Hair follicle dermal papilla cell (primary cell): ENCODE measurements around the gene RIOK1. TPM values are rescaled to one million over a fixed set of nuclear protein-coding genes. Genes with fewer than 3 reads are reported as not detected.

Experiments
- total RNA-seq: library from RNA; depleted of rRNA; stranded (reverse); fragments of >200 nt; gene quantifications from 2 replicates; pipeline ENCODE4 v1.2.3, GENCODE V29; 2012

RIOK1 gene
- 15.5 and 21.3 TPM in 2 replicates for total RNA-seq

DNA sequence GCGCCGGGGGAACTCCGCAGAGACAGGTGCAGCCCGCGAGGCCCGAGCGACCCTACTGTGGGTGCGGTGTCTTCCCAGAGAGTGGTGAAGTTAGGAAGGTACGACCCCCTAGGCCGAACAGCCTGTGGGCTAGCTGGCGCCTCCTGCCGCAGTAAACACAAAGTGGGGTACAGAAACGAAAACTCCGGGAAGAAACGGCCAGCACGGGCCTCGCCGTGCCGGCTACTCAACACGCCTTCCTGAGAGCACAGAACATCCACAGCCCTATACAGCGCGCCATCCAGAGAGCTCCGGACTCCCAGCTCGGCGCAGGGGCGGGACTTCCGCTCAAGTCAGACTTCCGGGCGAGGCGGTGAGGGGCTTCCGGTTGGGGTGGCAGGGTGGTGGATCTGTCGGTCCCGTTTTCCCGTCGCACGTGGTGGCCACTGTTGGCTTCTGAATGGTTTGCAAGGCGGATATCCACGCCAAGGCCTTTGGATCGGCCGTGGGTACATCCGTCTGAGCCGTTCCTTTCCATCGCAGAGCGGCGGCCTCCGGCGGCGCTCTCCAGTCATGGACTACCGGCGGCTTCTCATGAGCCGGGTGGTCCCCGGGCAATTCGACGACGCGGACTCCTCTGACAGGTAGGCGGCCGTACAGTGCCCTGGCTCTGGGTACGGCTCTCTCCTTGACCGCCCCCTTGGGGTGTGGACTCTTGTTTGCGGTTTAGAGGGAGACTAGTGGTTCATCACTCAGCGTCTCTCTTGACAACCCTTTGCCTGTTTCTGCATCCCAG lies at the start of gene RIOK1, which contains the start of gene CAGE1:
TSS of gene RIOK1 (plus strand) at position 358 of the 775 bp plus-strand sequence. CDS start at position 553, 195 bp downstream.
TSS of gene CAGE1 (minus strand) at position 292 of the 775 bp plus-strand sequence. CDS start 2,569 bp downstream, outside the sequence.

Other genes starting within 250 kb of the RIOK1 start
- gene SSR1, start 76.6 kb upstream of the RIOK1 start, total RNA-seq: 127 and 139 TPM in 2 replicates
- under 0.01 TPM in 1 of 2 replicates, not detected in the other for gene CAGE1, start 66 bp upstream of the RIOK1 start, total RNA-seq
- 8.8 and 12.4 TPM in 2 replicates for gene DSP, start 151.9 kb downstream of the RIOK1 start, total RNA-seq
- 11.5 and 14.3 TPM in 2 replicates for gene SNRNP48, start 200.4 kb downstream of the RIOK1 start, total RNA-seq